ENCODE measurements around the gene CAND1.

- TF ChIP-seq CTCF (IDR thresholded peaks at IDR 0.05; ENCODE audit: low read depth, low read length, missing input control) (no peak), JUND (IDR thresholded peaks at IDR 0.05) (no peak), TAF1 (conservative IDR thresholded peaks at IDR 0.05) (no peak), ATF3 (IDR thresholded peaks at IDR 0.05) (no peak), HNF4A (conservative IDR thresholded peaks at IDR 0.05) (no peak), ZBTB33 (IDR thresholded peaks at IDR 0.05) (no peak), REST (IDR thresholded peaks at IDR 0.05) (no peak), FOXA1 (IDR thresholded peaks at IDR 0.05) (no peak), MAX (IDR thresholded peaks at IDR 0.05) (no peak), RXRA (IDR thresholded peaks at IDR 0.05) (no peak), SP1 (IDR thresholded peaks at IDR 0.05) (no peak), RAD21 (IDR thresholded peaks at IDR 0.05) (no peak), YY1 (IDR thresholded peaks at IDR 0.05) (no peak)
These were observed 27.7 kb upstream of the CAND1 start for GRCh38 chr12:67241482-67241881.
